PC-9 (cell line): ENCODE measurements around the gene FAM193A. TPM values are rescaled to one million over a fixed set of nuclear protein-coding genes. Genes with fewer than 3 reads are reported as not detected.

Experiments used
- BruUV-seq: library from RNA; stranded (reverse); fragments of 400-500 nt; replicated peaks from 2 replicates; lab custom pipeline; 2021; lab: Mats Ljungman, UMichigan
- CTCF ChIA-PET: fragments of 300-600 bp; sonication (Branson Sonifier 250); formaldehyde crosslinking; loops from one replicate; lab custom pipeline; 2022; ENCODE audit warnings: antibody characterized with exemption; lab: Charles Lee
- POLR2A ChIA-PET: fragments of 300-600 bp; sonication (Branson Sonifier 250); formaldehyde crosslinking; loops from one replicate; lab custom pipeline; 2022; ENCODE audit warnings: antibody characterized with exemption; ENCODE audit not compliant: unreplicated experiment; lab: Charles Lee
- DNase-seq, 2 experiments: peaks; one replicate each; pipeline versions ENCODE4 v3.0.0 to v3.0.0-alpha.2; 2015 to 2022; ENCODE audit warnings: mixed read lengths in 1 of 2
- H2AFZ ChIP-seq: fragments of 200-600 bp; sonication (generic); 2 replicates; pipeline ENCODE4 v1.8.1; 2017; ENCODE audit warnings: antibody characterized with exemption
- H3F3A ChIP-seq: fragments of 200-600 bp; sonication (generic); 2 replicates; pipeline ENCODE4 v1.8.1; 2017; ENCODE audit warnings: antibody characterized with exemption, mild to moderate bottlenecking, low read depth; ENCODE audit not compliant: insufficient read depth
- H3K27ac ChIP-seq: fragments of 200-600 bp; sonication (generic); 2 replicates; pipeline ENCODE4 v1.6.1; 2016; ENCODE audit warnings: mixed run types
- H3K27me3 ChIP-seq: fragments of 200-600 bp; sonication (generic); 2 replicates; pipeline ENCODE4 v1.6.1; 2016; ENCODE audit warnings: low read depth, mixed run types; ENCODE audit not compliant: insufficient read depth
- H3K36me3 ChIP-seq: fragments of 200-600 bp; sonication (generic); 2 replicates; pipeline ENCODE4 v1.6.1; 2016; ENCODE audit warnings: low read depth, mixed run types
- H3K4me1 ChIP-seq: fragments of 200-600 bp; sonication (generic); replicated peaks from 2 replicates; pipeline ENCODE4 v1.6.1; 2016; ENCODE audit warnings: mixed run types; ENCODE audit not compliant: insufficient read depth
- H3K4me2 ChIP-seq: fragments of 200-600 bp; sonication (generic); 2 replicates; pipeline ENCODE4 v1.6.1; 2017; ENCODE audit warnings: mixed run types
- H3K4me3 ChIP-seq: fragments of 200-600 bp; sonication (generic); 2 replicates; pipeline ENCODE4 v1.6.1; 2016; ENCODE audit warnings: mixed run types
- H3K79me2 ChIP-seq: fragments of 200-600 bp; sonication (generic); 2 replicates; pipeline ENCODE4 v1.6.1; 2017; ENCODE audit warnings: low read depth, mixed run types
- H3K9me2 ChIP-seq: fragments of 200-600 bp; sonication (generic); 2 replicates; pipeline ENCODE4 v1.8.1; 2017; ENCODE audit warnings: mild to moderate bottlenecking; ENCODE audit not compliant: insufficient read depth
- H3K9me3 ChIP-seq: fragments of 200-600 bp; sonication (generic); 2 replicates; pipeline ENCODE4 v1.8.1; 2016; ENCODE audit warnings: low read depth; ENCODE audit not compliant: insufficient read depth
- H4K20me1 ChIP-seq: fragments of 200-600 bp; sonication (generic); 2 replicates; pipeline ENCODE4 v1.8.1; 2017; ENCODE audit not compliant: insufficient read depth
- CTCF ChIP-seq: fragments of 200-600 bp; sonication (generic); conservative IDR thresholded peaks from 2 replicates; pipeline ENCODE4 v1.6.1; 2017; ENCODE audit warnings: mixed run types, antibody characterized with exemption, mild to moderate bottlenecking, moderate library complexity
- EZH2 ChIP-seq: fragments of 200-600 bp; sonication (generic); IDR thresholded peaks from 2 replicates; pipeline ENCODE4 v1.8.0; 2017; ENCODE audit warnings: antibody characterized with exemption, low read depth
- intact Hi-C: fragments of 100-400 bp; cut with micrococcal nuclease; formaldehyde crosslinking; loops from one replicate; pipeline ENCODE4 v1.10.0; 2022; ENCODE audit not compliant: unreplicated experiment
- total RNA-seq: library from RNA; stranded (reverse); gene quantifications from 2 replicates; pipeline ENCODE4 v1.2.3, GENCODE V29; 2021

FAM193A gene
- total RNA-seq, 1 experiment from 2014 or later, result 23.4 TPM

- Histone ChIP-seq H3K4me2 (no peak overlapping the region), H3K27ac (no peak overlapping the region), H3K36me3 (no peaks in the 10 kb centered on the region), H3K9me3 (no peaks in the 10 kb centered on the region), H3K79me2 (no peaks in the 10 kb centered on the region), H3K4me3 (no peak overlapping the region), H3K4me1 (no peaks in the 10 kb centered on the region), H2AFZ (no peak overlapping the region), H3K9me2 (no peaks in the 10 kb centered on the region), H3F3A (no peaks in the 10 kb centered on the region), H3K27me3 (no peaks in the 10 kb centered on the region), H4K20me1 (no peaks in the 10 kb centered on the region)
- CTCF ChIA-PET, result interaction anchor here (0.7 kb wide), 1 partner anchor 8 kb away, joined by 3 read pairs; no protein-coding TSS in a partner anchor
- TF ChIP-seq CTCF, result no peak
- TF ChIP-seq EZH2, result no peak
- no TSS peak for BruUV-seq
- POLR2A ChIA-PET, result no interaction called here
- DNase-seq, result no peak
- intact Hi-C loops, result no loop called here
Measured at GRCh38 chr4:2666722-2667247, 130.3 kb downstream of the FAM193A start.

GRCh38 chr4:2667428-2667827, 131.0 kb downstream of the FAM193A start:
- intact Hi-C loops, result no loop called here
- Histone ChIP-seq H3K79me2 (no peaks in the 10 kb centered on the region), H3K9me3 (no peaks in the 10 kb centered on the region), H3K4me3 (no peak overlapping the region), H3F3A (no peaks in the 10 kb centered on the region), H3K36me3 (no peaks in the 10 kb centered on the region), H2AFZ (no peak overlapping the region), H3K27ac (no peak overlapping the region), H3K27me3 (no peaks in the 10 kb centered on the region), H4K20me1 (no peaks in the 10 kb centered on the region), H3K9me2 (no peaks in the 10 kb centered on the region), H3K4me1 (no peaks in the 10 kb centered on the region), H3K4me2 (no peak overlapping the region)
- ChIA-PET CTCF (interaction anchor here (0.7 kb wide), 1 partner anchor 8 kb away, joined by 3 read pairs; no protein-coding TSS in a partner anchor), POLR2A (no interaction called here)
- BruUV-seq, result no TSS peak
- no peak for TF ChIP-seq EZH2
- no peak for TF ChIP-seq CTCF
- DNase-seq, result no peak

- BruUV-seq, result no TSS peak
- no peaks in the 10 kb centered on the region for H3K27me3 ChIP-seq
- POLR2A ChIA-PET, result no interaction called here
- no peaks in the 10 kb centered on the region for H3K9me2 ChIP-seq
- intact Hi-C loops, result no loop called here
- no peak overlapping the region for H2AFZ ChIP-seq
- TF ChIP-seq EZH2, result no peak
- TF ChIP-seq CTCF, result no peak
- DNase-seq, result peak in 1 of 2 experiments; percentile 21
- H3K4me1 ChIP-seq, result no peaks in the 10 kb centered on the region
- no peak overlapping the region for H3K27ac ChIP-seq
- no peak overlapping the region for H3K4me2 ChIP-seq
- H3F3A ChIP-seq, result 0 out of 2 replicates have a peak, but pooled peaks cover 5% of the 10 kb centered on the region
- H4K20me1 ChIP-seq, result no peaks in the 10 kb centered on the region
- no peaks in the 10 kb centered on the region for H3K9me3 ChIP-seq
- CTCF ChIA-PET, result no interaction called here
- no peak overlapping the region for H3K4me3 ChIP-seq
- no peaks in the 10 kb centered on the region for H3K36me3 ChIP-seq
- no peaks in the 10 kb centered on the region for H3K79me2 ChIP-seq
Measured at GRCh38 chr4:2671267-2671895, 134.9 kb downstream of the FAM193A start.
